ENCODE results near the gene MUL1.

DNA sequence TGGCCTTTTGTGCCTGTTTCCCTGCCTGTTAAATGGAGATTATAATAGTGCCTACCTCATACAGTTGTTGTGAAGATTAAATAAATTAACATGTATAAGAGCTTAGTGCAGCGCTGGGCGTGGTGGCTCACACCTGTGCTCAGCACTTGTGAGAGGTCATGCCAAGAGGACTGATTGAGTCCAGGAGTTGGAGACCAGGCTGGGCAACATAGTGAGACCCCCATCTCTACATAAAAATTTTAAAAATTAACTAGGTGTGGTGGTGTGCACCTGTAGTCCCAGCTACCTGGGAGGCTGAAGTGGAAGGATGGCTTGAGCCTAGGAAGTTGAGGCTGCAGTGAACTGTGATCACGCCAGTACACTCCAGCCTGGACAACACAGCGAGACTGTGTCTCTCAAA lies 34.1 kb downstream of the MUL1 start:
- TF ChIP-seq, protein P1, sequence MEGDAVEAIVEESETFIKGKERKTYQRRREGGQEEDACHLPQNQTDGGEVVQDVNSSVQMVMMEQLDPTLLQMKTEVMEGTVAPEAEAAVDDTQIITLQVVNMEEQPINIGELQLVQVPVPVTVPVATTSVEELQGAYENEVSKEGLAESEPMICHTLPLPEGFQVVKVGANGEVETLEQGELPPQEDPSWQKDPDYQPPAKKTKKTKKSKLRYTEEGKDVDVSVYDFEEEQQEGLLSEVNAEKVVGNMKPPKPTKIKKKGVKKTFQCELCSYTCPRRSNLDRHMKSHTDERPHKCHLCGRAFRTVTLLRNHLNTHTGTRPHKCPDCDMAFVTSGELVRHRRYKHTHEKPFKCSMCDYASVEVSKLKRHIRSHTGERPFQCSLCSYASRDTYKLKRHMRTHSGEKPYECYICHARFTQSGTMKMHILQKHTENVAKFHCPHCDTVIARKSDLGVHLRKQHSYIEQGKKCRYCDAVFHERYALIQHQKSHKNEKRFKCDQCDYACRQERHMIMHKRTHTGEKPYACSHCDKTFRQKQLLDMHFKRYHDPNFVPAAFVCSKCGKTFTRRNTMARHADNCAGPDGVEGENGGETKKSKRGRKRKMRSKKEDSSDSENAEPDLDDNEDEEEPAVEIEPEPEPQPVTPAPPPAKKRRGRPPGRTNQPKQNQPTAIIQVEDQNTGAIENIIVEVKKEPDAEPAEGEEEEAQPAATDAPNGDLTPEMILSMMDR (IDR thresholded peaks at IDR 0.05), result no peak
- TF ChIP-seq POLR2A (IDR thresholded peaks at IDR 0.05; ENCODE audit: low read depth) (no peak), EP300 (IDR thresholded peaks at IDR 0.05) (no peak)
